Measurements from ENCODE around the gene TSKS.

TSKS gene

DNA sequence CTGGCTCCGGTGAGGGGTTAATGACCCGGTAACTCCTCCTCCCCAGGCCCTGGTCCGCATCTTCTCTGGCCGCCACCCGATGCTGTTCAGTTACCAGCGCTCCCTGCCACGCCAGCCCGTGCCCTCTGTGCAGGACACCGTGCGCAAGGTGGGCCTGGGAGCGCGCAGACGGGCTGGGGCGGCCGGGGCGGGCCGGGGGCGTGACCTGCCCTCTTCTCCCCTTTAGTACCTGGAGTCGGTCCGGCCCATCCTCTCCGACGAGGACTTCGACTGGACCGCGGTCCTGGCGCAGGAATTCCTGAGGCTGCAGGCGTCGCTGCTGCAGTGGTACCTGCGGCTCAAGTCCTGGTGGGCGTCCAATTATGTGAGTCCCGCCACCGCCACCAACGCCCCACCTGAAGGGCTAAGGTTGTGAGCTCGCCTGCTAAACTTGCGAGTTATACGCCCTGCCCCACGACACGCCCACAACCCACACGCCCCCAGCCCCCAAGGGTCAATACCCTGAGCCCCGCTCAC lies 61.8 kb downstream of the TSKS start:
- ChIA-PET POLR2A (ENCODE audit: low non-redundant PET) (no interaction called here), CTCF (no interaction called here)
- TF ChIP-seq, protein P1, sequence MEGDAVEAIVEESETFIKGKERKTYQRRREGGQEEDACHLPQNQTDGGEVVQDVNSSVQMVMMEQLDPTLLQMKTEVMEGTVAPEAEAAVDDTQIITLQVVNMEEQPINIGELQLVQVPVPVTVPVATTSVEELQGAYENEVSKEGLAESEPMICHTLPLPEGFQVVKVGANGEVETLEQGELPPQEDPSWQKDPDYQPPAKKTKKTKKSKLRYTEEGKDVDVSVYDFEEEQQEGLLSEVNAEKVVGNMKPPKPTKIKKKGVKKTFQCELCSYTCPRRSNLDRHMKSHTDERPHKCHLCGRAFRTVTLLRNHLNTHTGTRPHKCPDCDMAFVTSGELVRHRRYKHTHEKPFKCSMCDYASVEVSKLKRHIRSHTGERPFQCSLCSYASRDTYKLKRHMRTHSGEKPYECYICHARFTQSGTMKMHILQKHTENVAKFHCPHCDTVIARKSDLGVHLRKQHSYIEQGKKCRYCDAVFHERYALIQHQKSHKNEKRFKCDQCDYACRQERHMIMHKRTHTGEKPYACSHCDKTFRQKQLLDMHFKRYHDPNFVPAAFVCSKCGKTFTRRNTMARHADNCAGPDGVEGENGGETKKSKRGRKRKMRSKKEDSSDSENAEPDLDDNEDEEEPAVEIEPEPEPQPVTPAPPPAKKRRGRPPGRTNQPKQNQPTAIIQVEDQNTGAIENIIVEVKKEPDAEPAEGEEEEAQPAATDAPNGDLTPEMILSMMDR (conservative IDR thresholded peaks at IDR 0.05; ENCODE audit: low read depth): no peak
- no peak for DNase-seq (ENCODE audit: low spot score)
- H3K27ac ChIP-seq: no peak overlapping the region

DNA sequence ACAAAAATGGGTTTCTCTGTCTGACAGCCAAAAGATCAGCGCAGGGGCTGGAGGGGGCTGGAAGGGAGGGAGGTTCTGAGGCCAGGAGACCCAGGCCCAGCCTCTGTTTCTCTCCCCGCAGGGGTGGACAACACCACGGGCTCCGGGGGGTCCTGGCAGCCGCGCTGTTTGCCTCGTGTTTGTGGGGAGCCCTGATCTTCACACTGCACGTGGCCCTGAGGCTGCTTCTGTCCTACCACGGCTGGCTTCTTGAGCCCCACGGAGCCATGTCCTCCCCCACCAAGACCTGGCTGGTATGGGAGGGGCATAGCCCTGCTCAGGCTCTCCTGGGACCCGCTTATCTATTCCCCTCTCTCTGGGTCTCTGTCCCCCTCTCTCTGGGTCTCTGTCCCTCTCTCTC lies 62.5 kb downstream of the TSKS start:
- ChIA-PET POLR2A (ENCODE audit: low non-redundant PET) (no interaction called here), CTCF (no interaction called here)
- H3K27ac ChIP-seq: no peak overlapping the region
- TF ChIP-seq, protein P1 (conservative IDR thresholded peaks at IDR 0.05; ENCODE audit: low read depth): no peak
- no peak for DNase-seq (ENCODE audit: low spot score)

DNA sequence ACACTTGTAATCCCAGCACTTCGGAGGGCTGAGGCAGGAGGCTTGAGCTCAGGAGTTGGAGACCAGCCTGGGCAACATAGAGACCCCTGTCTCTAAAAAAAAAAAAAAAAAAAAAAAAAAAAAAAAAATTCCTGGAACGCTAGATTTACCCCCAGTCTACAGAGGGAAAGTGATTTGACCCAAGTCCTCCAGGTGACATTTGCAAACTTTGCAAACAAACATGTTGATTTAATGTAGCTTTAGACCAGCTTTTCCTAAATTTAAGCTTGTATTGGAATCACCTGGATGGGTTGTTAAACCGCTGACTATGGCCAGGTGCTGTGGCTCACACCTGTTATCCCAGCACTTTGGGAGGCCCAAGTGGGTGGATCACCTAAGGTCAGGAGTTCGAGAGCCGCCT lies 63.7 kb downstream of the TSKS start:
- TF ChIP-seq, protein P1 (conservative IDR thresholded peaks at IDR 0.05; ENCODE audit: low read depth): no peak
- no peak overlapping the region for H3K27ac ChIP-seq
- ChIA-PET POLR2A (ENCODE audit: low non-redundant PET) (no interaction called here), CTCF (interaction anchor here (0.6 kb wide), 1 partner anchor 120 kb away, joined by 3 read pairs; no protein-coding TSS in a partner anchor)
- no peak for DNase-seq (ENCODE audit: low spot score)

DNA sequence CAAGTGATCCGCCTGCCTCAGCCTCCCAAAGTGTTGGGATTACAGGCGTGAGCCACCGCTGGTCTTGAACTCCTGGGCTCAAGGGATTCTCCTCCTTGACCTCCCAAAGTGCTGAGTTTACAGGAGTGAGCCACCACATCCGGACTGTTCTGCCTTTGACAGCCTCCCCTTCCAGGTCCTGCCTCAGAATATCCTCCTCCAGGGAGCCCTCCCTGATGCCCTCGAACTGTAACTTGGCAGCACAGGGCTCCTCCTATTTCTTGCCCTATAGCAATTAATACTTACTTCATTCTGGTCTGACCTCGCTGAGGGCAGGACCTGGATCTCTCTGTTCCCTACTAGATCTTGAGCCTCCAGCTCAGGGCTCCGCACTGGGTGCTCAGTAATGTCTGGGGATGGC lies 66.2 kb downstream of the TSKS start:
- TF ChIP-seq, protein P1 (conservative IDR thresholded peaks at IDR 0.05; ENCODE audit: low read depth): no peak
- H3K27ac ChIP-seq: no peak overlapping the region
- POLR2A ChIA-PET (ENCODE audit: low non-redundant PET): no interaction called here
- CTCF ChIA-PET: no interaction called here
- no peak for DNase-seq (ENCODE audit: low spot score)

DNA sequence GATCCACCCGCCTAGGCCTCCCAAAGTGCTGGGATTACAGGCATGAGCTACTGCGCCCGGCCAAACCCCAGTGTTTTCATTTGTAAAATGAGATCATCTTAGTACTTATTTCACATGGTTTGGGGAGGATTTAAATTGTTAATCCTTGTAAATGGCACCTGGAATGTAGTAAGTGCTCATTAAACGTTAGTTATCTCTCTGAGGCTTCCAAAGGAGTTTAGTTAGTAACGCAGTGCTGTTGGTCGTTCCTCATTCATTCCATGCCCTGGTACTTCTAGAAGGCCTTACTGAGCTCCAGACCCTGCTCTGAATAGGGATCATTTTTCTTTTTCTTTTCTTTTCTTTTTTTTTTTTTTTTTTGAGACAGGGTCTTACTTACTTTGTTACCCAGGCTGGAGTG lies 67.0 kb downstream of the TSKS start:
- TF ChIP-seq, protein P1 (conservative IDR thresholded peaks at IDR 0.05; ENCODE audit: low read depth): no peak
- ChIA-PET POLR2A (ENCODE audit: low non-redundant PET) (no interaction called here), CTCF (interaction anchor here (0.6 kb wide), 1 partner anchor 391 kb away, joined by 3 read pairs; no protein-coding TSS in a partner anchor)
- no peak overlapping the region for H3K27ac ChIP-seq
- DNase-seq (ENCODE audit: low spot score): no peak

DNA sequence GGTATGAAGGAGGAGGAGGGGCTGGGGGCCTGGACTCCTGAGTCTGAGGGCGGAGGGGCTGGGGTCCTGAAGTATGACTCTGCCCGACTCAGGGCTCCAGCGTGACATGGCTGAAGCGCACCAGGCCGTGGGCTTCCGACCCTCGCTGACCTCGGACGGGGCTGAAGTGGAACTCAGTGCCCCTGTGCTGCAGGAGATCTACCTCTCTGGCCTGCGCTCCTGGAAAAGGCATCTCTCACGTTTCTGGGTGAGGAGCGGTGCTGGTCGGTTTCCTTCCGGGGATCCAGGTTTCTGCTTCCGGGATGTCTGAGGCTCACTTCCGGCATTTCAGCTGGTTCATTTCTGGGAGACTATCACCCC lies 71.0 kb downstream of the TSKS start:
- TF ChIP-seq, protein P1 (conservative IDR thresholded peaks at IDR 0.05; ENCODE audit: low read depth): no peak
- no peak for DNase-seq (ENCODE audit: low spot score)
- ChIA-PET CTCF (no interaction called here), POLR2A (ENCODE audit: low non-redundant PET) (no interaction called here)
- no peak overlapping the region for H3K27ac ChIP-seq
